Astrocyte (in vitro differentiated cells and primary cell): ENCODE measurements around the gene PFDN5. TPM values are rescaled to one million over a fixed set of nuclear protein-coding genes. Genes with fewer than 3 reads are reported as not detected.
A peak's percentile ranks its signal among the peaks of the same experiment; 100 is the strongest.

Source experiments
- DNase-seq: peaks from one replicate; pipeline ENCODE4 v3.0.0-alpha.2; 2010; ENCODE audit warnings: low read depth
- FAIRE-seq: peaks from 2 replicates; lab custom pipeline; 2011; peaks lifted over from hg19 to GRCh38; lab: Jason Lieb, UNC
- H2AFZ ChIP-seq: 2 replicates; pipeline ENCODE4 v1.6.0; 2012; ENCODE audit warnings: low read depth, low read length, inconsistent platforms
- H3K27ac ChIP-seq: 2 replicates; pipeline ENCODE4 v1.5.1; 2011; ENCODE audit warnings: low read depth, low read length, inconsistent platforms
- H3K27me3 ChIP-seq: 2 replicates; pipeline ENCODE4 v1.6.0; 2011; ENCODE audit warnings: low read length, inconsistent platforms; ENCODE audit not compliant: insufficient read depth
- H3K36me3 ChIP-seq: 2 replicates; pipeline ENCODE4 v1.5.1; 2011; ENCODE audit warnings: low read length, inconsistent platforms; ENCODE audit not compliant: insufficient read depth
- H3K4me1 ChIP-seq: 2 replicates; pipeline ENCODE4 v1.5.1; 2011; ENCODE audit warnings: low read length, inconsistent platforms; ENCODE audit not compliant: insufficient read depth
- H3K4me2 ChIP-seq: 2 replicates; pipeline ENCODE4 v1.6.0; 2012; ENCODE audit warnings: low read length, inconsistent platforms
- H3K4me3 ChIP-seq: 2 replicates; pipeline ENCODE4 v1.5.1; 2011; ENCODE audit warnings: low read depth, mild to moderate bottlenecking, low read length, inconsistent platforms; ENCODE audit not compliant: insufficient read depth
- H3K79me2 ChIP-seq: 2 replicates; pipeline ENCODE4 v1.6.0; 2012; ENCODE audit warnings: mild to moderate bottlenecking, low read length, inconsistent platforms; ENCODE audit not compliant: insufficient read depth
- H3K9ac ChIP-seq: 2 replicates; pipeline ENCODE4 v1.6.0; 2012; ENCODE audit warnings: mild to moderate bottlenecking, low read length, inconsistent platforms
- H3K9me3 ChIP-seq: 2 replicates; pipeline ENCODE4 v1.5.1; 2012; ENCODE audit warnings: low read depth, mild to moderate bottlenecking, low read length, inconsistent platforms; ENCODE audit not compliant: insufficient read depth
- H4K20me1 ChIP-seq: 2 replicates; pipeline ENCODE4 v1.6.0; 2012; ENCODE audit warnings: low read length, inconsistent platforms; ENCODE audit not compliant: insufficient read depth
- H3K27ac Mint-ChIP-seq: one replicate; pipeline ENCODE4 v1.8.0; 2021; ENCODE audit warnings: mild to moderate bottlenecking, mixed read lengths; ENCODE audit not compliant: unreplicated experiment
- H3K27me3 Mint-ChIP-seq: one replicate; pipeline ENCODE4 v1.8.0; 2021; ENCODE audit warnings: low read depth, mixed read lengths; ENCODE audit not compliant: unreplicated experiment
- H3K36me3 Mint-ChIP-seq: one replicate; pipeline ENCODE4 v1.8.0; 2021; ENCODE audit warnings: low read depth, mixed read lengths; ENCODE audit not compliant: unreplicated experiment
- H3K4me1 Mint-ChIP-seq: one replicate; pipeline ENCODE4 v1.8.0; 2021; ENCODE audit warnings: low read depth, mixed read lengths; ENCODE audit not compliant: unreplicated experiment
- H3K4me3 Mint-ChIP-seq: one replicate; pipeline ENCODE4 v1.8.0; 2021; ENCODE audit warnings: mild to moderate bottlenecking, moderate library complexity, mixed read lengths; ENCODE audit not compliant: unreplicated experiment
- H3K9me3 Mint-ChIP-seq: one replicate; pipeline ENCODE4 v1.8.0; 2021; ENCODE audit warnings: mild to moderate bottlenecking, mixed read lengths; ENCODE audit not compliant: unreplicated experiment
- EZH2 ChIP-seq: IDR thresholded peaks from 2 replicates; pipeline ENCODE4 v1.6.1; 2012; ENCODE audit warnings: mild to moderate bottlenecking, low read length, inconsistent platforms; ENCODE audit not compliant: insufficient read depth
- total RNA-seq: library from RNA; stranded (reverse); gene quantifications from 2 replicates; pipeline ENCODE4 v1.2.1, GENCODE V29; 2021
- TF ChIP-seq, protein P1 (sequence below): IDR thresholded peaks from 2 replicates; pipeline ENCODE4 v1.5.1; 2011; ENCODE audit warnings: low read depth, mild to moderate bottlenecking, inconsistent platforms, low read length, moderate library complexity; ENCODE audit not compliant: insufficient read depth

Gene PFDN5
- total RNA-seq, 1 donor from 2014 or later, result 281 TPM

- Histone ChIP-seq H4K20me1 (no peaks in the 10 kb centered on the region), H3K9ac (peak overlapping the region; percentile 80), H3K27ac (no peak overlapping the region), H3K4me3 (peak overlapping the region; percentile 80), H2AFZ (peak overlapping the region; percentile 89), H3K36me3 (no peaks in the 10 kb centered on the region), H3K27me3 (no peaks in the 10 kb centered on the region), H3K9me3 (no peaks in the 10 kb centered on the region), H3K79me2 (peaks cover 31% of the 10 kb centered on the region), H3K4me1 (peaks cover 9% of the 10 kb centered on the region), H3K4me2 (peak overlapping the region; percentile 84)
- Mint-ChIP-seq H3K36me3 (peaks cover 6% of the 10 kb centered on the region), H3K9me3 (no peaks in the 10 kb centered on the region), H3K27ac (peak overlapping the region; percentile 53), H3K4me1 (peaks cover 3% of the 10 kb centered on the region), H3K4me3 (peak overlapping the region; percentile 91), H3K27me3 (peaks cover 6% of the 10 kb centered on the region)
- FAIRE-seq (no peak), DNase-seq (no peak)
- TF ChIP-seq, protein P1, sequence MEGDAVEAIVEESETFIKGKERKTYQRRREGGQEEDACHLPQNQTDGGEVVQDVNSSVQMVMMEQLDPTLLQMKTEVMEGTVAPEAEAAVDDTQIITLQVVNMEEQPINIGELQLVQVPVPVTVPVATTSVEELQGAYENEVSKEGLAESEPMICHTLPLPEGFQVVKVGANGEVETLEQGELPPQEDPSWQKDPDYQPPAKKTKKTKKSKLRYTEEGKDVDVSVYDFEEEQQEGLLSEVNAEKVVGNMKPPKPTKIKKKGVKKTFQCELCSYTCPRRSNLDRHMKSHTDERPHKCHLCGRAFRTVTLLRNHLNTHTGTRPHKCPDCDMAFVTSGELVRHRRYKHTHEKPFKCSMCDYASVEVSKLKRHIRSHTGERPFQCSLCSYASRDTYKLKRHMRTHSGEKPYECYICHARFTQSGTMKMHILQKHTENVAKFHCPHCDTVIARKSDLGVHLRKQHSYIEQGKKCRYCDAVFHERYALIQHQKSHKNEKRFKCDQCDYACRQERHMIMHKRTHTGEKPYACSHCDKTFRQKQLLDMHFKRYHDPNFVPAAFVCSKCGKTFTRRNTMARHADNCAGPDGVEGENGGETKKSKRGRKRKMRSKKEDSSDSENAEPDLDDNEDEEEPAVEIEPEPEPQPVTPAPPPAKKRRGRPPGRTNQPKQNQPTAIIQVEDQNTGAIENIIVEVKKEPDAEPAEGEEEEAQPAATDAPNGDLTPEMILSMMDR, result no peak
- no peak for TF ChIP-seq EZH2
Observed at GRCh38 chr12:53267306-53267998, 27.9 kb upstream of the PFDN5 start.

DNA sequence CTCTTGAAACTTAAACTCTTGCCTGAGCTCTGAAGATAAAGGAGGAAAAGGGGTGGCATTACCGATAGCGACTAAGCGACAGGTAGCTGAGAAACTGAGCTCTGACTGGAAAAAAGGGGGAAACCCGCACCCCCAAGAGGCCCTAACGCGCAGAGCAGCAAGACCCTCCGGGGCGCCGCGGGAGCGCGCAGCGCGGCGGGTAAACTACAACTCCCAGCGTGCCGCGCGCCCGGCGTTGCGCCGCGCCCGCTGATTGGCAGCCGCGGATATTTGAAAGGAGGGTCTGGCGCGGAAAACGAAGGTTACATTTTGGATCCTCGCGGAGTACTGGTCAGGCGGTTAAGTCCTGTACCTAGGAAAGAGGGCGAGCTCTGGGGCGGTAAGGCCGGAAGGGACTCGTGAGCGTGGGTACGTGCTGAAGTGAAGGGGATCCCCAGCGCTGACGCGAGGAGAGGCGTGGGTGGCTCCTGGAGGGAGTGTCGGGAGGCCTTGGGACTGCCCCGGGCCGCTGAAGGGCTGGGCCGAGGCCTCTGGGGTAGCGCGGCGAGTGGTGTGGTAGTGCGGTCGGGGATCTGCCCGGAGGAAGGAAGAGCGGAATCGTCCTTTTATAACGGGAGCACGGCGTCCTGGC is 27.2 kb upstream of the PFDN5 start, which contains the start of gene ESPL1:
Gene ESPL1 (plus strand): TSS at position 301 of the 631 bp plus-strand sequence. CDS start 468 bp downstream, outside the sequence.
- Histone ChIP-seq H3K4me1 (peaks cover 9% of the 10 kb centered on the region), H2AFZ (peak within 1 kb of the TSS; percentile 89), H3K4me2 (peak within 1 kb of the TSS; percentile 84), H3K9ac (peak within 1 kb of the TSS; percentile 80), H3K4me3 (peak within 1 kb of the TSS; percentile 80), H3K27me3 (no peaks in the 10 kb centered on the region), H3K79me2 (peaks cover 31% of the 10 kb centered on the region), H4K20me1 (no peaks in the 10 kb centered on the region), H3K36me3 (no peaks in the 10 kb centered on the region), H3K27ac (peak within 1 kb of the TSS; percentile 67), H3K9me3 (no peaks in the 10 kb centered on the region)
- peak within 1 kb of the TSS; percentile 69 for H3K27ac Mint-ChIP-seq
- FAIRE-seq, result no peak
- peaks cover 6% of the 10 kb centered on the region for H3K27me3 Mint-ChIP-seq
- peaks cover 3% of the 10 kb centered on the region for H3K4me1 Mint-ChIP-seq
- no peaks in the 10 kb centered on the region for H3K9me3 Mint-ChIP-seq
- peak within 1 kb of the TSS; percentile 91 for H3K4me3 Mint-ChIP-seq
- TF ChIP-seq, protein P1, result no peak
- no peak for TF ChIP-seq EZH2
- DNase-seq, result peak; percentile 57
- H3K36me3 Mint-ChIP-seq, result peaks cover 6% of the 10 kb centered on the region
